Upper lobe of right lung (tissue), 1 donor: ENCODE data around the gene PAX3. TPM values are rescaled to one million over a fixed set of nuclear protein-coding genes. Genes with fewer than 3 reads are reported as not detected.

Experiments
- ATAC-seq: fragments of 200-7000 bp; cut with Tn5 transposase; one replicate; pipeline ENCODE4 v1.9.1; 2020; ENCODE audit warnings: mild to moderate bottlenecking, moderate library complexity
- DNase-seq: peaks from one replicate; pipeline ENCODE4 v3.0.0-alpha.2; 2020
- H3K27ac ChIP-seq: fragments of 200-600 bp; one replicate; pipeline ENCODE4 v1.8.0; 2022
- H3K27me3 ChIP-seq: fragments of 200-600 bp; one replicate; pipeline ENCODE4 v1.8.0; 2022; ENCODE audit warnings: mild to moderate bottlenecking
- H3K36me3 ChIP-seq: fragments of 200-600 bp; one replicate; pipeline ENCODE4 v1.8.0; 2022
- H3K4me1 ChIP-seq: fragments of 200-600 bp; one replicate; pipeline ENCODE4 v1.8.0; 2022
- H3K4me3 ChIP-seq: fragments of 200-600 bp; one replicate; pipeline ENCODE4 v1.8.0; 2022; ENCODE audit warnings: mild to moderate bottlenecking
- H3K9me3 ChIP-seq: fragments of 200-600 bp; one replicate; pipeline ENCODE4 v1.8.0; 2022
- CTCF ChIP-seq: fragments of 200-600 bp; IDR thresholded peaks from one replicate; pipeline ENCODE4 v1.8.0; 2022; ENCODE audit warnings: antibody characterized with exemption
- intact Hi-C: fragments of 100-400 bp; cut with DNase I; formaldehyde crosslinking; loops from one replicate; pipeline ENCODE4 v1.11.0; 2022
- total RNA-seq: library from RNA; stranded (reverse); fragmentation: NEBNext Ultra II Directional; extraction: Animal tissue kit (Norgen Biotek cat#: 25700); gene quantifications from one replicate; pipeline ENCODE4 v1.2.1, GENCODE V29; 2021
- donor health status: DM: no; HTN: yes; CAD: no; lungs with severe emphysema.

The PAX3 gene
- total RNA-seq, 1 donor from 2014 or later, result not detected

- Histone ChIP-seq H3K27me3 (peaks cover 97% of the 10 kb centered on the region), H3K4me3 (no peak overlapping the region), H3K36me3 (no peaks in the 10 kb centered on the region), H3K4me1 (peaks cover 6% of the 10 kb centered on the region), H3K27ac (no peak overlapping the region), H3K9me3 (no peaks in the 10 kb centered on the region)
- intact Hi-C loops, result no loop called here
- DNase-seq (no peak), ATAC-seq (no peak)
- no peak for TF ChIP-seq CTCF
Measured at GRCh38 chr2:222290401-222290735, 8.4 kb downstream of the PAX3 start.

- H3K27ac ChIP-seq, result no peak overlapping the region
- peaks cover 97% of the 10 kb centered on the region for H3K27me3 ChIP-seq
- no peak for TF ChIP-seq CTCF
- DNase-seq (no peak), ATAC-seq (no peak)
- no peaks in the 10 kb centered on the region for H3K9me3 ChIP-seq
- H3K4me3 ChIP-seq, result no peak overlapping the region
- no peaks in the 10 kb centered on the region for H3K36me3 ChIP-seq
- no peaks in the 10 kb centered on the region for H3K4me1 ChIP-seq
- intact Hi-C loops, result no loop called here
Measured at GRCh38 chr2:222289278-222290160, 9.3 kb downstream of the PAX3 start.

- H3K36me3 ChIP-seq, result no peaks in the 10 kb centered on the region
- no peaks in the 10 kb centered on the region for H3K9me3 ChIP-seq
- TF ChIP-seq CTCF, result no peak
- H3K4me3 ChIP-seq, result no peak overlapping the region
- ATAC-seq (no peak), DNase-seq (no peak)
- intact Hi-C loops, result no loop called here
- no peaks in the 10 kb centered on the region for H3K4me1 ChIP-seq
- H3K27me3 ChIP-seq, result peaks cover 94% of the 10 kb centered on the region
- no peak overlapping the region for H3K27ac ChIP-seq
Measured at GRCh38 chr2:222288590-222289277, 10.1 kb downstream of the PAX3 start.

- no peak overlapping the region for H3K27ac ChIP-seq
- TF ChIP-seq CTCF, result no peak
- no peaks in the 10 kb centered on the region for H3K4me1 ChIP-seq
- no peaks in the 10 kb centered on the region for H3K9me3 ChIP-seq
- no peaks in the 10 kb centered on the region for H3K36me3 ChIP-seq
- ATAC-seq (no peak), DNase-seq (no peak)
- H3K27me3 ChIP-seq, result peaks cover 92% of the 10 kb centered on the region
- no peak overlapping the region for H3K4me3 ChIP-seq
- intact Hi-C loops, result no loop called here
Measured at GRCh38 chr2:222287862-222288479, 10.8 kb downstream of the PAX3 start.

GRCh38 chr2:222284466-222284865 lies 14.3 kb downstream of the PAX3 start:
- ATAC-seq (no peak), DNase-seq (no peak)
- Histone ChIP-seq H3K4me1 (no peaks in the 10 kb centered on the region), H3K27ac (no peak overlapping the region), H3K36me3 (no peaks in the 10 kb centered on the region), H3K4me3 (no peak overlapping the region), H3K9me3 (no peaks in the 10 kb centered on the region), H3K27me3 (peaks cover 60% of the 10 kb centered on the region)
- no peak for TF ChIP-seq CTCF
- intact Hi-C loops, result no loop called here
